GM23338 (cell line): ENCODE results near the gene VASN. TPM values are rescaled to one million over a fixed set of nuclear protein-coding genes. Genes with fewer than 3 reads are reported as not detected.

Experiments used
- ATAC-seq: fragments of 200-7000 bp; cut with Tn5 transposase; 3 replicates; pipeline ENCODE4 v1.9.1; 2020
- DNase-seq: peaks from one replicate; pipeline ENCODE4 v3.0.0-alpha.2; 2015; ENCODE audit warnings: low spot score
- H2AFZ ChIP-seq: fragments of 200-600 bp; sonication (generic); 2 replicates; pipeline ENCODE4 v1.8.0; 2016; ENCODE audit warnings: antibody characterized with exemption, mild to moderate bottlenecking, moderate library complexity
- H3F3A ChIP-seq: fragments of 200-600 bp; sonication (generic); replicated peaks from 2 replicates; pipeline ENCODE4 v1.8.0; 2017; ENCODE audit warnings: antibody characterized with exemption, mixed run types, low read depth
- H3K27ac ChIP-seq: fragments of 200-600 bp; sonication (generic); 2 replicates; pipeline ENCODE4 v1.6.1; 2016; ENCODE audit warnings: low read depth
- H3K27me3 ChIP-seq: fragments of 200-600 bp; sonication (generic); 2 replicates; pipeline ENCODE4 v1.8.0; 2016; ENCODE audit warnings: mild to moderate bottlenecking, mixed run types, moderate library complexity; ENCODE audit not compliant: insufficient read depth
- H3K36me3 ChIP-seq: fragments of 200-600 bp; sonication (generic); 2 replicates; pipeline ENCODE4 v1.8.0; 2016; ENCODE audit warnings: mild to moderate bottlenecking; ENCODE audit not compliant: insufficient read depth
- H3K4me1 ChIP-seq: fragments of 200-600 bp; sonication (generic); 2 replicates; pipeline ENCODE4 v1.8.0; 2016; ENCODE audit warnings: mild to moderate bottlenecking, moderate library complexity; ENCODE audit not compliant: insufficient read depth
- H3K4me2 ChIP-seq: fragments of 200-600 bp; sonication (generic); 2 replicates; pipeline ENCODE4 v1.7.1; 2017; ENCODE audit warnings: mixed run types
- H3K4me3 ChIP-seq: fragments of 200-600 bp; sonication (generic); 2 replicates; pipeline ENCODE4 v1.6.1; 2016; ENCODE audit warnings: mixed run types
- H3K79me2 ChIP-seq: fragments of 200-600 bp; sonication (generic); replicated peaks from 2 replicates; pipeline ENCODE4 v1.8.0; 2017; ENCODE audit warnings: mild to moderate bottlenecking; ENCODE audit not compliant: insufficient read depth
- H3K9me2 ChIP-seq: fragments of 200-600 bp; sonication (generic); 2 replicates; pipeline ENCODE4 v1.8.0; 2017; ENCODE audit not compliant: insufficient read depth
- H4K20me1 ChIP-seq: fragments of 200-600 bp; sonication (generic); replicated peaks from 2 replicates; pipeline ENCODE4 v1.8.0; 2017; ENCODE audit warnings: mild to moderate bottlenecking; ENCODE audit not compliant: insufficient read depth
- H3K27ac Mint-ChIP-seq: 2 replicates; pipeline ENCODE4 v1.8.0; 2020; ENCODE audit warnings: inconsistent platforms, mild to moderate bottlenecking, moderate library complexity, mixed read lengths
- H3K27me3 Mint-ChIP-seq: 3 replicates; pipeline ENCODE4 v1.8.0; 2022; ENCODE audit warnings: low read depth, mild to moderate bottlenecking, moderate library complexity, mixed read lengths, inconsistent platforms; ENCODE audit not compliant: insufficient read depth, poor library complexity
- H3K36me3 Mint-ChIP-seq: 3 replicates; pipeline ENCODE4 v1.8.0; 2021; ENCODE audit warnings: low read depth, mild to moderate bottlenecking, inconsistent platforms, moderate library complexity, mixed read lengths
- H3K4me1 Mint-ChIP-seq: 3 replicates; pipeline ENCODE4 v1.8.0; 2020; ENCODE audit warnings: mild to moderate bottlenecking, inconsistent platforms, mixed read lengths
- H3K4me3 Mint-ChIP-seq: 3 replicates; pipeline ENCODE4 v1.8.0; 2021; ENCODE audit warnings: moderate library complexity, mild to moderate bottlenecking, inconsistent platforms, mixed read lengths
- H3K9me3 Mint-ChIP-seq: 3 replicates; pipeline ENCODE4 v1.8.0; 2020; ENCODE audit warnings: moderate library complexity, mild to moderate bottlenecking, inconsistent platforms, mixed read lengths
- CREB1 ChIP-seq: fragments of 250-450 bp; sonication (Bioruptor Pico); IDR thresholded peaks from 2 replicates; pipeline ENCODE4 v1.5.0; 2020; ENCODE audit warnings: low read depth, mild to moderate bottlenecking, moderate library complexity
- CTCF ChIP-seq, 2 experiments: fragments of 200-600 bp in 1 of 2; sonication (generic) in 1 of 2; conservative IDR thresholded peaks; 2 replicates each; pipeline versions ENCODE4 v1.5.1 to v1.6.1; 2016 to 2017; ENCODE audit warnings: antibody characterized with exemption in 2 of 2, low read depth in 2 of 2, mild to moderate bottlenecking in 2 of 2, moderate library complexity in 1 of 2
- ETS1 ChIP-seq: IDR thresholded peaks from 2 replicates; pipeline ENCODE4 v1.6.1; 2016; ENCODE audit warnings: antibody characterized with exemption
- EZH2 ChIP-seq: fragments of 200-600 bp; sonication (generic); IDR thresholded peaks from one replicate; pipeline ENCODE4 v1.8.0; 2017; ENCODE audit warnings: antibody characterized with exemption, mild to moderate bottlenecking, low read depth; ENCODE audit not compliant: unreplicated experiment
- EZH2phosphoT487 ChIP-seq: fragments of 200-600 bp; sonication (generic); IDR thresholded peaks from one replicate; pipeline ENCODE4 v1.8.1; 2018; ENCODE audit warnings: antibody characterized with exemption; ENCODE audit not compliant: unreplicated experiment
- NANOG ChIP-seq: IDR thresholded peaks from 2 replicates; pipeline ENCODE4 v1.6.1; 2016; ENCODE audit warnings: antibody characterized with exemption, borderline replicate concordance
- POLR2AphosphoS5 ChIP-seq: IDR thresholded peaks from 2 replicates; pipeline ENCODE4 v1.6.1; 2016; ENCODE audit warnings: antibody characterized with exemption, low read depth
- REST ChIP-seq: IDR thresholded peaks from one replicate; pipeline ENCODE4 v1.6.1; 2018; ENCODE audit warnings: antibody characterized with exemption; ENCODE audit not compliant: unreplicated experiment
- STAT1 ChIP-seq: IDR thresholded peaks from one replicate; pipeline ENCODE4 v1.6.1; 2016; ENCODE audit warnings: antibody characterized with exemption; ENCODE audit not compliant: unreplicated experiment
- ZNF114 ChIP-seq: fragments of 250-450 bp; sonication (Bioruptor Pico); IDR thresholded peaks from 2 replicates; pipeline ENCODE4 v1.5.0; 2020; ENCODE audit warnings: mild to moderate bottlenecking, moderate library complexity
- ZNF331 ChIP-seq: fragments of 250-450 bp; sonication (Bioruptor Pico); IDR thresholded peaks from 2 replicates; pipeline ENCODE4 v1.5.0; 2020; ENCODE audit warnings: low read depth, mild to moderate bottlenecking, moderate library complexity
- ZNF462 ChIP-seq: fragments of 250-450 bp; sonication (Bioruptor Pico); IDR thresholded peaks from 2 replicates; pipeline ENCODE4 v1.5.0; 2020; ENCODE audit warnings: mild to moderate bottlenecking, moderate library complexity
- polyA plus RNA-seq: library from polyadenylated mRNA; unstranded; fragments of >200 nt; fragmentation: Nextera tagmentation; extraction: Ambion mirVana; gene quantifications from 2 replicates; pipeline ENCODE4 v1.2.1, GENCODE V29; 2016
- total RNA-seq: library from RNA; depleted of rRNA; stranded (reverse); fragments of >200 nt; shearing (Covaris generic); gene quantifications from 2 replicates; pipeline ENCODE4 v1.2.3, GENCODE V29; 2014

The VASN gene
- total and polyA plus RNA-seq, 2 experiments from 2014 or later, result 8.0 to 15.5 TPM

- no peak overlapping the region for H3K27ac Mint-ChIP-seq
- H3K9me3 Mint-ChIP-seq, result no peaks in the 10 kb centered on the region
- peaks cover 32% of the 10 kb centered on the region for H3K4me1 Mint-ChIP-seq
Measured at GRCh38 chr16:4381935-4382794, 10.5 kb downstream of the VASN start.

More at GRCh38 chr16:4381935-4382794, 10.5 kb downstream of the VASN start:
- ATAC-seq (no peak), DNase-seq (peak; percentile 18)
- Histone ChIP-seq H3F3A (no peaks in the 10 kb centered on the region), H3K36me3 (no peaks in the 10 kb centered on the region), H2AFZ (no peak overlapping the region), H3K4me3 (no peak overlapping the region), H3K9me2 (no peaks in the 10 kb centered on the region), H4K20me1 (no peaks in the 10 kb centered on the region; the same call in 1 of the 2 replicates), H3K4me1 (peaks cover 14% of the 10 kb centered on the region), H3K4me2 (no peak overlapping the region), H3K79me2 (no peaks in the 10 kb centered on the region), H3K27me3 (no peaks in the 10 kb centered on the region), H3K27ac (0 out of 2 replicates have a peak overlapping the region, but pooled peaks have one; percentile 59)
- TF ChIP-seq REST, result no peak
- no peak for TF ChIP-seq POLR2AphosphoS5
- TF ChIP-seq ZNF331, result no peak
- no peak for TF ChIP-seq STAT1
- TF ChIP-seq ETS1, result no peak
- no peak for TF ChIP-seq NANOG
- TF ChIP-seq CREB1 (CRISPR knock-in tag), result no peak
- TF ChIP-seq CTCF (conservative IDR thresholded peaks at IDR 0.05; ENCODE audit: low read depth in 2 of 2), result no peak
- TF ChIP-seq ZNF114 (CRISPR knock-in tag), result no peak
- no peak for TF ChIP-seq EZH2
- TF ChIP-seq EZH2phosphoT487, result no peak
- no peak for TF ChIP-seq ZNF462 (CRISPR knock-in tag)
- peaks cover 3% of the 10 kb centered on the region for H3K27me3 Mint-ChIP-seq
- H3K36me3 Mint-ChIP-seq, result no peaks in the 10 kb centered on the region; the same call in 1 of the 3 replicates
- H3K4me3 Mint-ChIP-seq, result no peak overlapping the region
